NB4 (cell line): ENCODE measurements around the gene ZBTB46.
A peak's percentile ranks its signal among the peaks of the same experiment; 100 is the strongest.

Source experiments
- DNase-seq: peaks from one replicate; pipeline ENCODE4 v3.0.0; 2010; ENCODE audit warnings: low read depth
- H3K4me3 ChIP-seq: one replicate; pipeline ENCODE4 v1.5.1; 2011; ENCODE audit warnings: mild to moderate bottlenecking, low read depth, low read length, moderate library complexity
- CTCF ChIP-seq: IDR thresholded peaks from one replicate; pipeline ENCODE4 v1.5.1; 2012; ENCODE audit warnings: low read depth, low read length
- MAX ChIP-seq: IDR thresholded peaks from 2 replicates; pipeline ENCODE4 v1.6.1; 2011; ENCODE audit warnings: low read depth, low read length
- MYC ChIP-seq: IDR thresholded peaks from 2 replicates; pipeline ENCODE4 v1.6.1; 2011; ENCODE audit warnings: low read depth, low read length
- POLR2A ChIP-seq: IDR thresholded peaks from 2 replicates; pipeline ENCODE4 v1.6.1; 2011; ENCODE audit warnings: mild to moderate bottlenecking; ENCODE audit not compliant: insufficient read length; ENCODE audit errors: extremely low read depth

Gene ZBTB46

DNA sequence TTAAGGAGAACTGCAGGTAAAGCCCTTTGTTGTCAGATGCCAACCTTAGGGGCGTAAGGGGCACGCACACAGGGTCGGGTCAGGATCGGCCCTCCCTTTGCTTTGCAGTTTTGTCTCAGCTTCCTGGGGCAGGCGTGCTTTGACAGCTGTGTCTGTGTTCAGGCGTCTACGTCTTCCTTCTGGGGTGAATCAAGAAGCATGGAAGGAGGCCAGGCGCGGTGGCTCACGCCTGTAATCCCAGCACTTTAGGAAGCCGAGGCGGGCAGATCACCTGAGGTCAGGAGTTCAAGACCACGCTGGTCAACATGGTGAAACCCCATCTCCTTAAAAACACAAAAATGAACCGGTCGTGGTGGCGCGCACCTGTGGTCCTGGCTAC, 121.9 kb downstream of the ZBTB46 start:
- H3K4me3 ChIP-seq = peak overlapping the region; percentile 71
- DNase-seq = no peak
- TF ChIP-seq POLR2A = no peak
- TF ChIP-seq MYC = no peak
- TF ChIP-seq MAX = no peak
- TF ChIP-seq CTCF = no peak

- no peak for TF ChIP-seq CTCF
- no peak for TF ChIP-seq POLR2A
- TF ChIP-seq MAX = no peak
- TF ChIP-seq MYC = no peak
- DNase-seq = peak; percentile 52
- peak overlapping the region; percentile 71 for H3K4me3 ChIP-seq
Observed at GRCh38 chr20:63708301-63709148, 122.5 kb downstream of the ZBTB46 start.

- peak; percentile 68 for TF ChIP-seq MYC
- TF ChIP-seq POLR2A = no peak
- TF ChIP-seq CTCF = no peak
- peak; percentile 22 for TF ChIP-seq MAX
- DNase-seq = peak; percentile 97
- peak within 1 kb of the TSS; percentile 83 for H3K4me3 ChIP-seq
Observed at GRCh38 chr20:63707558-63708300, 123.3 kb downstream of the ZBTB46 start, which contains the start of the genes ARFRP1 and ZGPAT. Gene ARFRP1 (minus strand): TSS chr20:63707976. CDS start chr20:63707091, 885 bp downstream. Gene ZGPAT (plus strand): TSS chr20:63708039. CDS start chr20:63708581, 542 bp downstream.

GRCh38 chr20:63706852-63707557, 124.1 kb downstream of the ZBTB46 start:
- peak overlapping the region; percentile 83 for H3K4me3 ChIP-seq
- peak; percentile 71 for DNase-seq
- TF ChIP-seq MYC (peak; percentile 39), CTCF (peak; percentile 32), MAX (no peak), POLR2A (no peak)

DNA sequence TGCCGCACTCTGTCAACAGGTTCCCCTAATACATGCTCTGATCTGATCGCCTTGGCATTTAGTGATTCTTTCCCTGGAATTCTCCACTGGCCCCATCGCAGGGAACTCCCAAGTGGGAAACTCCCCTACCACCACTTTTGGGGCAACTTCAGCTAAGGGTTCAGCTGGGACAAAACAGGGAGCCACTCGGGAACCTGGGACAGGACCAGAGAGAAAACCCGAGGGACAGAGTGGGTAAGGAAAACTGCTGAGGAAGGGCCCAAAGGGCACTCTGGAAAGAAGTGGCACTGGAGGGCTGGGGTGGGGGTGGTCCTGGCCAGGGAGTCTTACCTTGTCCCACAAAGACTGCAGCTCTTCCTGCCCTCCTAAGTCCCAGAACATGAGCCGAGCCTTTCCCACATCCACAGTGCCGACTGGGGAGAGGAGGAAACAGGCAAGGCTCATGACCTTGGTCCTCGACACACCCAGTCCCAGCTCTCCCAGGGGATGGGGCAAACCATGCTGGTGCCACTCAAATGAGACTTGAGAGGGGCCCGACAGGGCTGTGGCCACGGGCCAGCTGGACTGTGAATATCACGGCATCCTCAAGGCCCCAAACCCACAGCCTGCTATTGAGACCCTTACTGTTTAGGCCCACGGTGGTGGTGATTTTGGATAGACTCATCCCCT, 124.9 kb downstream of the ZBTB46 start:
- DNase-seq = no peak
- H3K4me3 ChIP-seq = peak overlapping the region; percentile 83
- TF ChIP-seq MYC (no peak), MAX (no peak), CTCF (no peak), POLR2A (no peak)
